Progenitor cell of endocrine pancreas (in vitro differentiated cells): Measurements from ENCODE around the gene SPTBN5. TPM values are rescaled to one million over a fixed set of nuclear protein-coding genes. Genes with fewer than 3 reads are reported as not detected.
"Not testable (repeated sequence)": the region's sequence is repeated elsewhere in the genome, so short reads cannot be mapped to it uniquely, and the experiment has no call there.

Experiments used
- DNase-seq: peaks from one replicate; pipeline ENCODE4 v3.0.0; 2021; ENCODE audit warnings: low spot score; ENCODE audit not compliant: unreplicated experiment
- H3K27ac Mint-ChIP-seq: 2 replicates; pipeline ENCODE4 v1.8.0; 2021; ENCODE audit warnings: mild to moderate bottlenecking, moderate library complexity, mixed read lengths
- H3K27me3 Mint-ChIP-seq: 2 replicates; pipeline ENCODE4 v1.8.0; 2021; ENCODE audit warnings: mixed read lengths
- H3K36me3 Mint-ChIP-seq: 2 replicates; pipeline ENCODE4 v1.8.0; 2022; ENCODE audit warnings: mixed read lengths; ENCODE audit not compliant: insufficient read depth
- H3K4me1 Mint-ChIP-seq: 2 replicates; pipeline ENCODE4 v1.8.0; 2021; ENCODE audit warnings: low read depth, mixed read lengths
- H3K4me3 Mint-ChIP-seq: 2 replicates; pipeline ENCODE4 v1.8.0; 2021; ENCODE audit warnings: low read depth, mild to moderate bottlenecking, moderate library complexity, mixed read lengths
- H3K9me3 Mint-ChIP-seq: 2 replicates; pipeline ENCODE4 v1.8.0; 2021; ENCODE audit warnings: low read depth, mixed read lengths
- total RNA-seq: library from RNA; stranded (reverse); gene quantifications from 2 replicates; pipeline ENCODE4 v1.2.1, GENCODE V29; 2021
- TF ChIP-seq, protein P1 (sequence below): fragments of 200-600 bp; sonication (generic); IDR thresholded peaks from one replicate; pipeline ENCODE4 v1.5.0; 2021; ENCODE audit warnings: antibody characterized with exemption, mild to moderate bottlenecking; ENCODE audit not compliant: unreplicated experiment

Gene SPTBN5
- total RNA-seq, 1 donor from 2014 or later = 7.9 TPM

DNA sequence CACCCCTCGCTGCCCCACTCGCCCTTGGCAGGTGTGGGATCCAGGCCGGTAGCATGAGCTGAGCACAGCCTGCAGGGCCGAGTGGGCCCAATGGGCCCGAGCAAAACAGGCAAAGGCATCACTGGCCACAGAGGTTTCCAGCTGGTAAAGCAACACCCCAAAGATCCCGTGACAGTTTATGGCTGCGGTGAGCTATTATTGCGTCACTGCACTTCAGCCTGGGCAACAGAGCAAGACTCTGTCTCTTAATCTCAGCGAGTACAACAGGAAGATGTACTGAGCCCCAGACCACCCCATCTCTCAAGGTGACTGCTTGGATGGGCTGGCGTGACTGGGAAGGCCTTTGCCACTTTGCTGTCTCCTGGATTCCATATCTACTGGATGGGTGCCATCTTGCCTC is 61.6 kb downstream of the SPTBN5 start:
- TF ChIP-seq, protein P1, sequence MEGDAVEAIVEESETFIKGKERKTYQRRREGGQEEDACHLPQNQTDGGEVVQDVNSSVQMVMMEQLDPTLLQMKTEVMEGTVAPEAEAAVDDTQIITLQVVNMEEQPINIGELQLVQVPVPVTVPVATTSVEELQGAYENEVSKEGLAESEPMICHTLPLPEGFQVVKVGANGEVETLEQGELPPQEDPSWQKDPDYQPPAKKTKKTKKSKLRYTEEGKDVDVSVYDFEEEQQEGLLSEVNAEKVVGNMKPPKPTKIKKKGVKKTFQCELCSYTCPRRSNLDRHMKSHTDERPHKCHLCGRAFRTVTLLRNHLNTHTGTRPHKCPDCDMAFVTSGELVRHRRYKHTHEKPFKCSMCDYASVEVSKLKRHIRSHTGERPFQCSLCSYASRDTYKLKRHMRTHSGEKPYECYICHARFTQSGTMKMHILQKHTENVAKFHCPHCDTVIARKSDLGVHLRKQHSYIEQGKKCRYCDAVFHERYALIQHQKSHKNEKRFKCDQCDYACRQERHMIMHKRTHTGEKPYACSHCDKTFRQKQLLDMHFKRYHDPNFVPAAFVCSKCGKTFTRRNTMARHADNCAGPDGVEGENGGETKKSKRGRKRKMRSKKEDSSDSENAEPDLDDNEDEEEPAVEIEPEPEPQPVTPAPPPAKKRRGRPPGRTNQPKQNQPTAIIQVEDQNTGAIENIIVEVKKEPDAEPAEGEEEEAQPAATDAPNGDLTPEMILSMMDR = no peak
- peaks cover 8% of the 10 kb centered on the region for H3K4me1 Mint-ChIP-seq
- H3K4me3 Mint-ChIP-seq = no peak overlapping the region
- no peaks in the 10 kb centered on the region for H3K9me3 Mint-ChIP-seq
- H3K36me3 Mint-ChIP-seq = peaks cover 5% of the 10 kb centered on the region
- DNase-seq = no peak
- H3K27ac Mint-ChIP-seq = no peak overlapping the region
- H3K27me3 Mint-ChIP-seq = peaks cover 6% of the 10 kb centered on the region

DNA sequence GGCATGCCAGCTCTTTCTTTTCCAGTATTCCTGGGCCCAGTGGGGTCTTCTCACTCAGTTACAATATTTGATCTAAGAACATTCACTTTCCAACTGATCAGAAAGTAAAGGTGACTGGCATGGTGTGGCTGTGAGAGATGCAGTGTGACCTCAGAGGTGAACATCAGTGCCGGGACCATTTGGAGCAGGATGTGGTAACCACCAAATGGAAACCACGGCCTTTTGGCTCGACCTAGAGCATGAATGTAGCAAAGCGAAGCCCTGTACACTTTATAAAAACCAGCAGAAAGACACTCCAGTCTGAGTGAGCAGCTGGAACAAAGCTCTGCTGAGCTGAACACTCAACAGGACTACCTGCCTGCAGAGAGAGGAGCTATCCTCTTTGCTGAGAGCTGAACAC is 62.6 kb downstream of the SPTBN5 start:
- H3K4me1 Mint-ChIP-seq, H3K9me3 Mint-ChIP-seq, DNase-seq, H3K4me3 Mint-ChIP-seq, H3K27ac Mint-ChIP-seq, H3K36me3 Mint-ChIP-seq: not testable (repeated sequence)
- peaks cover 10% of the 10 kb centered on the region for H3K27me3 Mint-ChIP-seq

DNA sequence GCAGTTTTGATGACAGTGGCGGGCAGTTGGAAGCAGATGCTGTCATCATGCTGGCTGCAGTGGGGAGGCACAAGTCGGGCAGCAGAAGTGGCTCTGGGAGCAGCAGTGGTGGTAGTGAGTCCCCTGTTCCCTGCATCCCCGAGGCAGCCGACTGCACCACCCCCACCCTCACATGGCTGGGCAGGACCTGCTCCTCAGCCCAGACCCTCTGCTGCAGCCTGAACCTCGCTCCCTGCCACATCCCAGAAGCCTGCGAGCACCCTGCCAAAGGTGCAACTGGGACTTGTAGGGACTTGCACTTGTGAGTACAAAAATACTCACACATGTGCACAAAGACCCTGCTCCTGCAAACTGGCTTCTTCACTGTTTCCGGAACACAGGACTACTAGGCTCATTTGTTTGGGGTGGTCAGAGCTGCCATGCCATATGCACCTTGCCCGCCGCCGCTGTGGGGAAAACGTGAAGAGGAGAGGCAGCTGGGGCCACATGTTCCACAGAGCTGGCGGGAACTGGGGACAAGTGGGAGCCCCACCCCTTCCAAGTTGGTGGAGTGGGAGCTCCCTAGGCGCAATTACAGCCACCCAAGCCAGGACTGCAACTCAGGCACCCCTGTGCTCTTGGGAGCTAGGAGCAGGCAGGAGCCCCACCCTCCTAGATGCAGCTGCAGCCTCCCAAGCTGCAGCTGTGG is 63.8 kb downstream of the SPTBN5 start:
- peaks cover 8% of the 10 kb centered on the region for H3K4me1 Mint-ChIP-seq
- DNase-seq = no peak
- H3K27ac Mint-ChIP-seq = no peak overlapping the region
- TF ChIP-seq, protein P1 = no peak
- no peaks in the 10 kb centered on the region for H3K9me3 Mint-ChIP-seq
- H3K27me3 Mint-ChIP-seq = peaks cover 13% of the 10 kb centered on the region
- no peak overlapping the region for H3K4me3 Mint-ChIP-seq
- H3K36me3 Mint-ChIP-seq = peaks cover 2% of the 10 kb centered on the region

DNA sequence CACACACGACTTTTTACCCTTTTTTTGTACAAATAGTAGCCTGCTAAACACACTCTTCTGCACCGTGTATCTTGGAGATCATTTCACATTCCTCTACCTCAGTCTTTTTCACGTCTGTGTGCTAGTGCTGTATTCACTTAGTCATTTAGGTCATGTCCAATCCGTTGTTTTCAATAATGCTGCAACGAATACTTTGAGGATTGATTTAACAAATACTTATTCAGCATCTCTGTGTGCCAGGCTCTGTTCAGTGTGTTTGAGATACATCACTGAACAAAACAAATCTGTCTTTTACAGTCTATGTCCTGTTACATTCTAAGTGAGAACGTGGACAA is 65.1 kb downstream of the SPTBN5 start:
- H3K27ac Mint-ChIP-seq = no peak overlapping the region

DNA sequence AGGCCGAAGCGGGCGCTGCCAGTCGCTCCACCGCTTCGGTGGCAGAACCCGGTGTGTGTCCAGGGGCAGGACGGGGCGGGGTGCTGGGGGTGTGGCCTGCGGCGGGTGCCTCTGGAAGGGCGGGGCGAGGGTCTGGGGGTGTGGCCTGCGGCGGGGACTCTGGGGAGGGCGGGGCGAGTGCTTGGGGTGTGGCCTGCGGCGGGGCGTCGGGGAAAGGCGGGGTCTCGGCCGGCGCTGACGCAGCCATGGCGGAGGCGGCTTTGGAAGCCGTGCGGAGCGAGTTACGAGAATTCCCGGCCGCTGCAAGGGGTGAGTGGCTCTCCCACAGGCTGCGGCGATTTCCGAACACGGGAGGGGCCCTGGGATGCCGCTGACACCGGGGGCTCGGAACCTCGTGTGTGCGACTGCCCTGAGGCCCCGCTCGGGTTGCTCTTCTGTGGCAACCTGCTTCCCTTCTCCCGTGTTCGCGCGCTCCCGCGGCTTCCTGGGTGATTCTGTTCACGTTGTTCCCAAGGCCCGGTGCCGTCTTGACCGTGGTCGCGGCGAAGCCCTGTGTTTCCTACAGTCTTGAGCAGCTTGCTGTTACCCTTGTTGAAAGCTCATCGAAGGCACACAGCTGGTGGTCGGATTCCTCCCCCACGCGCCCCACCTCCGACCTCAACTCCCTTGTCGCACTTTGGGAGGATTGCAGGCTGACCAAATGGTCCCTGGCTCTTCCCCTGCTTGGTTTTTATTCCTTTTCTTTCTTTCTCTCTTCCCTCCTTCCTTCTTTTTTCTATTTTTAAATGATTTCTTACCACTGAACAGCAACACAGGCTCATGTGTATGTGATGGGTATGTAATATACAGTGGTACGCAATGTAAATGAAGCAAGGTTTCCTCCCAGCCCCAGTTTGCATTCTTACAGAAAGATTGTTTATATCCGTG is 65.7 kb downstream of the SPTBN5 start, which contains the start of gene JMJD7:
Gene JMJD7, plus strand, starts transcription at position 213 of the 927 bp plus-strand sequence. Its CDS starts 33 bp downstream, at position 246.
- Mint-ChIP-seq H3K36me3 (peaks cover 8% of the 10 kb centered on the region), H3K4me3 (peak within 1 kb of the TSS; percentile 83), H3K27me3 (peaks cover 13% of the 10 kb centered on the region), H3K4me1 (peaks cover 8% of the 10 kb centered on the region), H3K27ac (peak within 1 kb of the TSS; percentile 83), H3K9me3 (no peaks in the 10 kb centered on the region)
- TF ChIP-seq, protein P1 = no peak
- peak; percentile 92 for DNase-seq

More for the DNA sequence above, 65.1 kb downstream of the SPTBN5 start:
- H3K27me3 Mint-ChIP-seq = peaks cover 13% of the 10 kb centered on the region
- peaks cover 8% of the 10 kb centered on the region for H3K36me3 Mint-ChIP-seq
- H3K4me1 Mint-ChIP-seq = peaks cover 8% of the 10 kb centered on the region
- H3K4me3 Mint-ChIP-seq = peak overlapping the region; percentile 83
- TF ChIP-seq, protein P1 = no peak
- DNase-seq = no peak
- H3K9me3 Mint-ChIP-seq = no peaks in the 10 kb centered on the region
